HFFc6 (cell line): Measurements from ENCODE around the gene MAB21L3. TPM values are rescaled to one million over a fixed set of nuclear protein-coding genes. Genes with fewer than 3 reads are reported as not detected.

ENCODE experiments used
- DNase-seq: peaks from one replicate; pipeline ENCODE4 v3.0.0-alpha.2; 2018
- H3K27ac Mint-ChIP-seq: 2 replicates; pipeline ENCODE4 v1.8.0; 2020; ENCODE audit warnings: mild to moderate bottlenecking, mixed read lengths
- H3K27me3 Mint-ChIP-seq: 2 replicates; pipeline ENCODE4 v1.8.0; 2021; ENCODE audit warnings: mild to moderate bottlenecking, moderate library complexity, mixed read lengths; ENCODE audit not compliant: insufficient read depth
- H3K36me3 Mint-ChIP-seq: 2 replicates; pipeline ENCODE4 v1.8.0; 2021; ENCODE audit warnings: low read depth, mixed read lengths
- H3K4me1 Mint-ChIP-seq: 2 replicates; pipeline ENCODE4 v1.8.0; 2020; ENCODE audit warnings: low read depth, mixed read lengths
- H3K4me3 Mint-ChIP-seq: 2 replicates; pipeline ENCODE4 v1.8.0; 2020; ENCODE audit warnings: mild to moderate bottlenecking, moderate library complexity, mixed read lengths
- H3K9me3 Mint-ChIP-seq: 2 replicates; pipeline ENCODE4 v1.8.0; 2020; ENCODE audit warnings: mild to moderate bottlenecking, mixed read lengths
- CTCF ChIP-seq: fragments of 200-600 bp; sonication (generic); IDR thresholded peaks from 2 replicates; pipeline ENCODE4 v1.5.0; 2021; ENCODE audit warnings: antibody characterized with exemption, mild to moderate bottlenecking
- total RNA-seq, 6 experiments: library from RNA; stranded (reverse); fragmentation: NEBNext Ultra II Directional; extraction: Animal tissue kit (Norgen Biotek cat#: 25700); gene quantifications; 2 replicates in 1 of 6; 3 replicates in 5 of 6; pipeline ENCODE4 v1.2.3, GENCODE V29; 2021

The MAB21L3 gene
- total RNA-seq, 6 experiments from 2014 or later: 0.07 to 0.08 (median 0.07) TPM; not detected in 3

- Mint-ChIP-seq H3K27ac (no peak overlapping the region), H3K4me1 (no peaks in the 10 kb centered on the region), H3K27me3 (peaks cover 22% of the 10 kb centered on the region), H3K36me3 (no peaks in the 10 kb centered on the region), H3K9me3 (no peaks in the 10 kb centered on the region), H3K4me3 (no peak overlapping the region)
- no peak for TF ChIP-seq CTCF
- DNase-seq: no peak
Measured at GRCh38 chr1:116170721-116171589, 59.8 kb downstream of the MAB21L3 start.

GRCh38 chr1:116172666-116173065, 61.5 kb downstream of the MAB21L3 start:
- DNase-seq: no peak
- H3K27me3 Mint-ChIP-seq: peaks cover 17% of the 10 kb centered on the region; the same call in 1 of the 2 replicates
- no peak overlapping the region for H3K4me3 Mint-ChIP-seq
- H3K36me3 Mint-ChIP-seq: no peaks in the 10 kb centered on the region
- no peaks in the 10 kb centered on the region for H3K4me1 Mint-ChIP-seq
- H3K9me3 Mint-ChIP-seq: no peaks in the 10 kb centered on the region
- H3K27ac Mint-ChIP-seq: no peak overlapping the region
- TF ChIP-seq CTCF: no peak

DNA sequence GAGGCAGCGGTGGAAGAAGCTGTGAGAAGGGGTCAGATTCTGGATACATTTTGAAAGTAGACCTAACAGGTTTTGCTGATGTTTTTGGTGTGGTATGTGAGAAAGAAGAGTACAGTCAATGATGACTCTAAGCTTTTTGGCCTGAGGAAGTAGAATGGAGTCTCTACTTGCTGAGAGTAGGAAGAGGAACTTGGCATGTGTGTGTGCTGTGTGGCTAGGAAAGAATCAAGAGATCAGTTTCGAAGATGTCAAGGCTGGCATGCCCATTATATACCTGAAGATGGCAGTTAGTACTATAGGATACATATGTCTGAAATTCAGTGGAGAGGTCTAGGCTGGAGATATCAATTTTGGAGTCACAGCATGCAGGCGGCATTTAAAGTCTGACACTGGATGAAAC, 64.4 kb downstream of the MAB21L3 start:
- no peak overlapping the region for H3K27ac Mint-ChIP-seq
- no peaks in the 10 kb centered on the region for H3K9me3 Mint-ChIP-seq
- H3K4me3 Mint-ChIP-seq: no peak overlapping the region
- H3K4me1 Mint-ChIP-seq: no peaks in the 10 kb centered on the region
- no peaks in the 10 kb centered on the region for H3K36me3 Mint-ChIP-seq
- no peak for DNase-seq
- TF ChIP-seq CTCF: no peak
- H3K27me3 Mint-ChIP-seq: peaks cover 8% of the 10 kb centered on the region; the same call in 1 of the 2 replicates

- peaks cover 9% of the 10 kb centered on the region for H3K27me3 Mint-ChIP-seq
- H3K9me3 Mint-ChIP-seq: no peaks in the 10 kb centered on the region
- TF ChIP-seq CTCF: no peak
- H3K4me3 Mint-ChIP-seq: no peak overlapping the region
- no peaks in the 10 kb centered on the region for H3K36me3 Mint-ChIP-seq
- no peaks in the 10 kb centered on the region for H3K4me1 Mint-ChIP-seq
- no peak for DNase-seq
- no peak overlapping the region for H3K27ac Mint-ChIP-seq
Measured at GRCh38 chr1:116176306-116176789, 65.1 kb downstream of the MAB21L3 start.

GRCh38 chr1:116177861-116178260, 66.7 kb downstream of the MAB21L3 start:
- no peak for DNase-seq

More at GRCh38 chr1:116177861-116178260, 66.7 kb downstream of the MAB21L3 start:
- H3K4me3 Mint-ChIP-seq: no peak overlapping the region
- no peak for TF ChIP-seq CTCF
- peaks cover 16% of the 10 kb centered on the region for H3K27me3 Mint-ChIP-seq
- H3K27ac Mint-ChIP-seq: no peak overlapping the region
- H3K9me3 Mint-ChIP-seq: no peaks in the 10 kb centered on the region
- no peaks in the 10 kb centered on the region for H3K4me1 Mint-ChIP-seq
- no peaks in the 10 kb centered on the region for H3K36me3 Mint-ChIP-seq
